HG03108 (cell line): ENCODE results near the gene PSMD13.
"Not testable (repeated sequence)": the region's sequence is repeated elsewhere in the genome, so short reads cannot be mapped to it uniquely, and the experiment has no call there.

ENCODE experiments used
- ATAC-seq: cut with Tn5 transposase; IDR thresholded peaks from one replicate; pipeline ENCODE4 v1.9.1; 2021; ENCODE audit warnings: moderate library complexity; ENCODE audit not compliant: unreplicated experiment

The PSMD13 gene

GRCh38 chr11:285894-286220 lies 49.1 kb downstream of the PSMD13 start:
- ATAC-seq = no peak

- ATAC-seq = not testable (repeated sequence)
These were observed 50.4 kb downstream of the PSMD13 start for GRCh38 chr11:286977-287820.

DNA sequence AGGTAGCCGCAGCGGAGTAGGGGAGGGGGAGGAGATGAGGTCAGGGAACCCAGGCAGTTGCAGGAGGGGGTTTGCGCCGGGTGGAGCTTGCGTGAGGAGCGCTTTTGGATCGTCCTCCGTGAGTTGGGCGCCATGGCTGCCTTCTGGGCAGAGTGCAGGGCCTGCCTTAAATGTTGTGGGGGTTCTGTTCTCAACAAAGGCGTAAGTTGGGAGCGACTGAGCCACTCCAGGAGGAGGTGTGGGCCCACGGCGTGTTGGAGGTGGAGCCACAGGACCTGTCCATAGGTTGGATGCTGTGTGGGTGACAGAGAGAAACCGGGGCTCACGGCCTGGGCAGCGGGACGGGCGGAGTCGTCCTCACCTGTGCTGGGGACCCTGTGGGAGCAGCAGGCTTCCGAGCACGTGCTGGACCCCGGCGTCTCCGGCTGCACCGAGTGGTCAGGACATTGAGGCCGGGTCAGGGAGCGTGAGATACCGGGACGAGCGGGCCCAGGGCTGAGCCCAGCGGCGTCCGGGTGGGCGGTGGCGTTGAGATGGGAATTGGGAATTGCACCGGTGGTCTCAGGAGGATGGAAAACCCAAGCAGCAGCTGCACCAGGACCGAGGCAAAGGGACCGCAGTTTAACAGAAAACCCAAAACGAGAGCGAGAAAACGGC lies 51.2 kb downstream of the PSMD13 start:
- no peak for ATAC-seq

GRCh38 chr11:288478-289397 lies 52.0 kb downstream of the PSMD13 start, which contains the start of gene PGGHG:
TSS of gene PGGHG (plus strand) at chr11:289126. CDS start at chr11:289817, 691 bp downstream.
- peak; percentile 56 for ATAC-seq

GRCh38 chr11:289398-289711 lies 52.6 kb downstream of the PSMD13 start:
- ATAC-seq = no peak

DNA sequence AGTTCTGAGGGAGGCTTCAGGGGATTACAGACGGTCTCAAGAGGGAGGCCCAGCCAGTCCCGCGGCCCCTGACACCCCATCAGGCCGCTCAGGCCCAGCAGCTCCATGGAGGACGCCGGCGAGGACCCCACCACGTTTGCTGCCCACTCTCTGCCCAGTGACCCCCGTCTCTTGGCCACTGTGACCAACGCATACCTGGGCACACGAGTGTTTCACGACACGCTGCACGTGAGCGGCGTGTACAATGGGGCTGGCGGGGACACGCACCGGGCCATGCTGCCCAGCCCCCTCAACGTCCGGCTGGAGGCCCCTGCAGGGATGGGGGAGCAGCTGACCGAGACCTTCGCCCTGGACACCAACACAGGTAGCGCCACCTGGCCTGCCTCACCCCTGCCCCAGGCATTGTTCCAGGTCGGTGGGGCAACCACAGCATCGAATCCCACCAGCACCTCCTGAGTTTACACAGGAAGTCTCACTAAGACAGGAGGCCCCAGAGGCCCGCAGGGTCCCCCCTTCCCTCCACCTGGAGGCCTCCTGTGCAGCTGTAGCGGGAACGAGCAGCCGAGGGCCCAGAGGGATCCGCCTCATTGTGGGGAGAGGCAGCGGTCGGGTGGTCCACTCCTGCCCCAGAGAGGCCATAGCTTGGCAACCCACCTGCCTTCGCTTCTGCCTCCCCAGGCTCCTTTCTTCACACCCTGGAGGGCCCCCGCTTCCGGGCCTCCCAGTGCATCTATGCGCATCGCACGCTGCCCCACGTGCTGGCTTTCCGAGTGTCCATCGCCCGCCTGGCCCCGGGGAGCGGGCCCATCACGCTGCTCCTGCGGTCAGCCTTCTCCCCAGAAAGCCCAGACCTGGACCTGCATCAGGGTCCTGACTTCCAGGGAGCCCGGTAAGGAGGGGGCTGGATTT lies 53.2 kb downstream of the PSMD13 start:
- no peak for ATAC-seq

GRCh38 chr11:290621-291231 lies 54.0 kb downstream of the PSMD13 start:
- no peak for ATAC-seq

DNA sequence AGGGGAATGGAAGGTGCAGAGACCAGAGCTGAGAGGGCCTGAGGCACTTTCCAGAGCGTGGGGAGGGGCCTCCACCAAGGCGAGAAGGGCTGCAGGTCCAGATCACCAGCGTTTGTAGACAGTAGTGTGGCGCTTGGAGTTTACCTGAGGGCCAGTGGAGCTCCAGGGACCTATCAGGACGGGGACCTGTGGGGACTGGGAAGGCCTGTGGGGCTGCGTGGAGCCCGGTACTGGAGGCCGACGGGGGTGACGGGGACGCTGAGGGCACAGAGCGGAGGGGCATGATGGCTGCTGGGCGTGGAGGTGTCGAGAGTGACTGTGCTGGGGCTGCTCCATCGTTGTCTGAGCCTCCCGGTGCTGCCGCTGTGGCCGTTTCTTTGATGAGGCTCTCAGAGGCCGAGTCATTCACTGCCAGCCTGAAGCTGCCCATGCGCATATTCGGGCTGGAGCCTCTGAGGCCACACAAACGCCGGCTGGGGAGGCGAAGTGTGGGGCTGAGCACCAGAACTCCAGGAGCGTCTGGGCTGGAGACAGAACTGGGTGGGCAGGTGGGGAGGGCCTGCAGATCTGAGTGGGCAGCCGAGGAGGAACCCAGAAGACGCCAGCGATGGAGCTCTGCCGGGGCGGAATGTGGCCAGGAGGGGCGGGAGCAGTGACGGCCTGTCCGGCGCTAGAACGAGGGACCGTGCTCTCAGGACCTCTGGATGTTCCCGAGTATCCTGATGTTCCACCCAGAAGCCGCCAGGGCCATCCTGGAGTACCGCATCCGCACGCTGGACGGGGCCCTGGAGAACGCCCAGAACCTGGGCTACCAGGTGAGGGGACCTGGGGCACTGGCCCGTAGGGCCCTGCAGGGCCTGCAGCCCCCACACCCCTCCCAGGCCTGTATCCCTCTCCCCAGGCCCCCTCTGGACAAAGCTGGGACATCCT lies 54.8 kb downstream of the PSMD13 start:
- ATAC-seq = no peak

DNA sequence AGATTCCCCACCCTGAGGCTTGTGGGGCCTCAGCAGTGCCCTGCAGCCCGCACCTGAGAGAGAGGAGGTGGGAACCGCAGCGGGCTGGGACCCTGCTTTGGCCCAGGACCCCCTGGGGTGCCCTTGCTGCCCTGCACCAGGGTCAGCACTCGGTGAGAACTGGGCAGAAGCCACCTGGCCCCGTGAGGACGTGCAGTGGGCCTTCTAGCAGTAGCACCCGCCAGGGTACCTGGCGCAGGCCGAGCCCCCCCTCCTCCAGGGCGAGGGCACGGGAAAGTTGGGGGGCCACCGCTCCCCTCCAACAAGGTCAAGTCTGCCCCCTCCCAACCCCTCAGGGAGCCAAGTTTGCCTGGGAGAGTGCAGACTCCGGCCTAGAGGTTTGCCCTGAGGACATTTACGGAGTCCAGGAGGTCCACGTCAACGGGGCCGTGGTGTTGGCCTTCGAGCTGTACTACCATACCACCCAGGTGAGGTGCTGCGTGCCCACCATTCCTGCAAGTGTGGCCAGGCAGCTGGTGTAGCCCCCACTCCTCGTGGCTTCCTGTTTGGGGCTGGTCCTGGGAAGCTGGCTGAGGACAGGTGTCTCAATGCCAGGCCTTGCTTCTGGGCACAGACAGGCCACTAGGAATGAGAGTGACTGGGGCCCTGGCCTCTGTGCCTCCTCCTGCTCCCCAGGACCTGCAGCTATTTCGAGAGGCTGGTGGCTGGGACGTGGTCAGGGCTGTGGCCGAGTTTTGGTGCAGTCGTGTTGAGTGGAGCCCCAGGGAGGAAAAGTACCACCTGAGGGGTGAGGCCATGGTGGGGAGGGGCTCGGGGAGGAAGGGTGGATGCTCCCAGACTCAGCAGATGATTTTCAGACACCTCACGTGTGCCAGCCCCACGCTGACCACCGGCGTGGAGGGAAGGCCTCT lies 55.7 kb downstream of the PSMD13 start:
- ATAC-seq = no peak

DNA sequence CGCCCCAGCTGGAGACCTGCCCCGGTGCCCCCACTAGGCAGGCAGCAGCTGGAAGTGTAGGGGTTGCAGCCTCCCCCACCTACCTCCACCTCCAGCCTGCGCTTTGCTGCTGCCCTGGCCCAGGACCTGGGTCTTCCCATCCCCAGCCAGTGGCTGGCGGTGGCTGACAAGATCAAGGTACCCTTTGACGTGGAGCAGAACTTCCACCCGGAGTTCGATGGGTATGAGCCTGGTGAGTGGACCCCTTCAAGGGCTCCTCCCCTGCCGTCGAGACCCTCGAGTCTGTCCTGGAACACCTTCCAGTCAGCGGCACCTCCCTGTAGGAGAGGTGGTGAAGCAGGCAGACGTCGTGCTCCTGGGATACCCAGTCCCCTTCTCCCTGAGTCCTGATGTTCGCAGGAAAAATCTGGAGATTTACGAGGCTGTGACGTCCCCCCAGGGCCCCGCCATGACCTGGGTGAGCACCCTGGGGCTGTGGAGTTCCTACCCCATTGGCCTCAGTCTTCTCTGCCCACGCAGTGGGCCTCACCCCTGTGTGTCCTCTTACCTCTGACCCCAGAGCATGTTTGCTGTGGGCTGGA lies 56.6 kb downstream of the PSMD13 start:
- ATAC-seq = no peak

DNA sequence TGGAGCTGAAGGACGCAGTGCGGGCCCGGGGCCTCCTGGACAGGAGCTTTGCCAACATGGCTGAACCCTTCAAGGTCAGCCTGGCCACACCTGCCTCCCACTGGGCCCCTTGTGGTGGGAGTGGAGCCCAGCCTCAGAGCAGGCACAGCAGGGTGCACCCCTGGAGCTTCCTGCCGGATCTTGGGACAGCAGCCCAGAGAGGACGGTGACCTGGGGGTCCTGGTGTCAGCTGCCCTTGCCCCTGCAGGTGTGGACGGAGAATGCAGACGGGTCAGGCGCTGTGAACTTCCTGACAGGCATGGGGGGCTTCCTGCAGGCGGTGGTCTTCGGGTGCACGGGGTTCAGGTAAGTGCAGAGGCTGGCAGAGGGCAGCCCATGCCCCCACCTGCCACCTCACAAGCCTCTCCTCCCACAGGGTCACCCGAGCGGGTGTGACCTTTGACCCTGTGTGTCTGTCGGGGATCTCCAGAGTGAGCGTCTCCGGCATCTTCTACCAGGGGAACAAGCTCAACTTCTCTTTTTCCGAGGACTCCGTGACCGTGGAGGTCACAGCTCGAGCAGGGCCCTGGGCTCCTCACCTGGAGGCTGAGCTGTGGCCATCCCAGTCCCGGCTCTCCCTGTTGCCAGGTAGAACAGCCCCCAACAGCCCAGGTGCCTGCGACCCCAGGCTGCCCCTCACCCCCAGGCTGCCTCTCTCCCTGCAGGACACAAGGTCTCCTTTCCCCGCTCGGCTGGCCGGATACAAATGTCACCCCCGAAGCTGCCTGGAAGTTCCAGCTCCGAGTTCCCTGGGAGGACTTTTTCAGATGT lies 57.3 kb downstream of the PSMD13 start:
- no peak for ATAC-seq

DNA sequence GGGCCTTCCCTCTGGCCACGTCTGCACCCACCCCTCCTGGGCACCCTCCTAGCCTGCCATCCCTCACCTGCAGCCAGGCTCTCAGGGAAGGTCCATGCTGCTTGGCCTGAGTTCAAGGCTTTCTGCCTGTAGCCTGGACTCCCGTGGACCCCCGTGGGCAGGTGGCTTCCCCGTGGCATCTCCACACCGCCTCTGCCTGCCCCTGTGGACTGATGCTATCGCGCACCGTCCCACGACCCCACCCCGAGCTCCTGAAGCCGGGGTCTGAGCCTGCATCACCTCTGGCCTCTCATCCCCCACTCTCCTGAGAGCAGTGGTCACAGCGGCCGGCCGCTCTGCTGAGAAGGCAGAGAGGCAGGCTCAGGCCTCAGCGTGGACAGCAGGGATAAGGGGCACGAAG lies 58.0 kb downstream of the PSMD13 start:
- ATAC-seq = no peak

GRCh38 chr11:295351-296170 lies 58.8 kb downstream of the PSMD13 start:
- no peak for ATAC-seq

DNA sequence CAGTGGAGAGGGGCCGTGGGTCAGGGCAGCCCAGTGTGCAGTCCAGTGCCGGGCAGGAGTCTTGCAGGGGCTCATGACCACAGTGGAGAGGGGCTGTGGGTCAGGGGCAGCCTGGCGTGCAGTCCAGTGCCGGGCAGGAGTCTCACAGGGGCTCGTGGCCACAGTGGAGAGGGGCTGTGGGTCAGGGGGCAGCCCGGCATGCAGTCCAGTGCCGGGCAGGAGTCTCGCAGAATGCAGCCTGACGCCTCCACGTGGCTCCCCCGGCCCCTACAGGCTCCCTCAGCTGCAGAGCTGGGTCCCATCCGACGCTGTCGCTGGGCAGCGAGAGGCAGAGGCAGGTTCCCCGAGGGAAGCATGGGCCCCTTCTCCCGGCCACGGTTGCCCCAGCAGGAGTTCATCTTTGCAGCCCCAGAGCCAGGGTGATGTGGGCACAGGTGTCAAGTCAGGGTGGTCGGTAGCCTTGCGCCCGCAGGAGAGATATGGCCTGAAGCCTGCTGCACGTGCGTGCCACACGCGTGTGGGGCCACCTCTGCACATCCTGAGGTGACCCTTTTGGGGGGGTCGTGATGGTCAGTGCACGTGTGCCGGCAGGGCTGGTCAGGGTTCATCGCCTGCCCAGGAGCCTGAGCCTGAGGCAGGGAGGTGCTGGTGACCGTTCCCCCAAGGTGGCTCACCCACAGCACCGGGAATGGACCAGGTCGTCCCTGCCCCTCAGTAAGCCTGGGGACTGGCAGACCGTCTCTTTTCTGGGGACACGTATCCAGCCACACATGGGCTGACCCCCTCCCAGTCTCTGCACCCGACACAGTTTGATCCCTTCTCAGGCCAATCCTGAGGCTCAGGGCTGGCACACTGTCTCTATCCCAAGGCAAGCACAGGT lies 59.6 kb downstream of the PSMD13 start:
- no peak for ATAC-seq

DNA sequence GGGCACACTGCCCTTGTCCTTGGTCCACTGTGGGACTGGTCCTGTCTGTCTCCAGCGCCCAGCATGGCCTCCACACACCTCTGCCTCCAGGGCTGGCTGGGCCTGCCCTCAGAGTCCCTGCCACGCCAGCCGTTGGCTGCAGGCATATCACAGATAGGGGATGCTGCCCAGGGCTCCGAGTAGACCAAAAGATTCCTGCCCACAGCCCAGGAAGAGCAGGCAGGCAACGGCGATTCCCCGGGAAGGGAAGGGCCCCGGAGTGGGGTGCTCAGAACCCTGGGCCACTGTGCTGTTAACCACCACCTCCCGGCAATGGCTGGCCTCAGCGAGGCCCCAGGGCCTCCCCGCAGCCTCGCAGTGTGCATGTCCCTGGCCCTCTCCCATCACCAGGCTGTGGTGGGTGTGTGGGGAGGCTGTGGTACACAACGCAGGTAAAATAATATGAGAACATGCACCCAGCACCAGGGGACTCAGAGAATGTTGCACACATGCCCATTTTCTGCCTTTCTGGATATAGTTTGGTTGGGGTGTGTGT lies 60.3 kb downstream of the PSMD13 start:
- no peak for ATAC-seq
